Liver (tissue), 9 donors: ENCODE measurements around the gene STARD3. TPM values are rescaled to one million over a fixed set of nuclear protein-coding genes. Genes with fewer than 3 reads are reported as not detected.

Source experiments
- DNase-seq: peaks from one replicate; pipeline ENCODE4 v3.0.0-alpha.2; 2017; ENCODE audit warnings: low spot score
- H3K27ac ChIP-seq, 2 donors: one replicate each; pipeline ENCODE4 v1.7.0; 2013; ENCODE audit warnings: inconsistent platforms in 2 of 2, low read length in 2 of 2, control low read depth in 1 of 2, low read depth in 1 of 2, mild to moderate bottlenecking in 1 of 2
- H3K27me3 ChIP-seq, 4 donors: one replicate each; pipeline versions ENCODE4 v1.6.1 to v1.7.0; 2013; ENCODE audit warnings: low read length in 3 of 4, inconsistent platforms in 1 of 4, mild to moderate bottlenecking in 1 of 4, moderate library complexity in 1 of 4; ENCODE audit not compliant: control insufficient read depth in 4 of 4, insufficient read depth in 4 of 4
- H3K36me3 ChIP-seq, 4 donors: one replicate each; pipeline versions ENCODE4 v1.6.1 to v1.7.0; 2013; ENCODE audit warnings: low read length in 3 of 4, mild to moderate bottlenecking in 3 of 4, low read depth in 1 of 4, moderate library complexity in 1 of 4; ENCODE audit not compliant: control insufficient read depth in 4 of 4, insufficient read depth in 3 of 4
- H3K4me1 ChIP-seq, 4 donors: one replicate each; pipeline versions ENCODE4 v1.6.1 to v1.7.0; 2013; ENCODE audit warnings: low read length in 3 of 4, mild to moderate bottlenecking in 3 of 4, moderate library complexity in 1 of 4; ENCODE audit not compliant: control insufficient read depth in 4 of 4, insufficient read depth in 4 of 4
- H3K4me3 ChIP-seq, 3 donors: one replicate each; pipeline versions ENCODE4 v1.6.1 to v1.7.0; 2013; ENCODE audit warnings: low read length in 3 of 3, control low read depth in 1 of 3, low read depth in 1 of 3, mild to moderate bottlenecking in 1 of 3
- H3K9ac ChIP-seq, 2 donors: one replicate each; pipeline ENCODE4 v1.7.0; 2013; ENCODE audit warnings: low read length in 2 of 2, mild to moderate bottlenecking in 2 of 2, moderate library complexity in 2 of 2, control low read depth in 1 of 2, low read depth in 1 of 2
- H3K9me3 ChIP-seq, 4 donors: one replicate each; pipeline versions ENCODE4 v1.6.1 to v1.7.0; 2013; ENCODE audit warnings: low read length in 3 of 4; ENCODE audit not compliant: control insufficient read depth in 4 of 4
- EGR1 ChIP-seq, 2 donors: IDR thresholded peaks; 2 replicates each; pipeline ENCODE4 v1.6.1; 2016 to 2018; ENCODE audit warnings: antibody characterized with exemption in 2 of 2, low read depth in 2 of 2
- FOXA1 ChIP-seq: IDR thresholded peaks from 2 replicates; pipeline ENCODE4 v1.6.1; 2016; ENCODE audit warnings: antibody characterized with exemption
- FOXA2 ChIP-seq: IDR thresholded peaks from 2 replicates; pipeline ENCODE4 v1.6.1; 2016; ENCODE audit warnings: antibody characterized with exemption
- HNF4A ChIP-seq, 2 donors: conservative IDR thresholded peaks; 2 replicates each; pipeline ENCODE4 v1.6.1; 2016; ENCODE audit warnings: antibody characterized with exemption in 2 of 2, mild to moderate bottlenecking in 2 of 2
- NR2F2 ChIP-seq: IDR thresholded peaks from 2 replicates; pipeline ENCODE4 v1.6.1; 2016; ENCODE audit warnings: antibody characterized with exemption
- RAD21 ChIP-seq, 2 donors: IDR thresholded peaks; 2 replicates each; pipeline ENCODE4 v1.6.1; 2016; ENCODE audit warnings: antibody characterized with exemption in 2 of 2, mild to moderate bottlenecking in 2 of 2
- RXRA ChIP-seq, 2 donors: IDR thresholded peaks; 2 replicates each; pipeline ENCODE4 v1.6.1; 2017 to 2018; ENCODE audit warnings: antibody characterized with exemption in 2 of 2, mild to moderate bottlenecking in 1 of 2
- SP1 ChIP-seq: IDR thresholded peaks from 2 replicates; pipeline ENCODE4 v1.6.1; 2018; ENCODE audit warnings: antibody characterized with exemption, mild to moderate bottlenecking
- TAF1 ChIP-seq: conservative IDR thresholded peaks from 2 replicates; pipeline ENCODE4 v1.6.1; 2016; ENCODE audit warnings: antibody characterized with exemption, mild to moderate bottlenecking
- YY1 ChIP-seq: IDR thresholded peaks from 2 replicates; pipeline ENCODE4 v1.6.1; 2016; ENCODE audit warnings: antibody characterized with exemption, mild to moderate bottlenecking
- WGBS: extraction: QIAGEN DNeasy Blood & Tissue Kit; methylation state at CpG from one replicate; pipeline ENCODE4 v1.1.7; 2013; 5-methylcytosine and 5-hydroxymethylcytosine counted together
- polyA plus RNA-seq, 2 donors: library from polyadenylated mRNA; stranded (reverse) in 1 of 2; unstranded in 1 of 2; fragments of 200-250 nt in 1 of 2; fragments of >200 nt in 1 of 2; fragmentation: Nextera tagmentation in 1 of 2; extraction: Ambion mirVana in 1 of 2; gene quantifications; one replicate each; pipeline versions ENCODE4 v1.2.1 to v1.2.3, GENCODE V29; 2013 to 2015
- total RNA-seq, 2 donors: library from RNA; depleted of rRNA; stranded (reverse); fragments of >200 nt; gene quantifications; one replicate each; pipeline ENCODE4 v1.2.3, GENCODE V29; 2014
- TF ChIP-seq, protein P1 (sequence below): IDR thresholded peaks from 2 replicates; pipeline ENCODE4 v1.6.1; 2016; ENCODE audit warnings: antibody characterized with exemption
- TF ChIP-seq, protein P2 (sequence below): fragments of 150-350 bp; IDR thresholded peaks from 2 replicates; pipeline ENCODE4 v1.5.1; 2017; ENCODE audit warnings: improper control_type of control experiment, low read depth, low read length; ENCODE audit not compliant: missing input control
- TF ChIP-seq, protein P3 (sequence below): IDR thresholded peaks from 2 replicates; pipeline ENCODE4 v1.6.1; 2016; ENCODE audit warnings: antibody characterized with exemption
- TF ChIP-seq, protein P4 (sequence below): IDR thresholded peaks from 2 replicates; pipeline ENCODE4 v1.6.1; 2016; ENCODE audit warnings: antibody characterized with exemption, mild to moderate bottlenecking
- donor health status: healthy.
- donor health status: healthy.
- donor health status: healthy.
- donor health status: healthy.
- donor health status: healthy.

The STARD3 gene
- total and polyA plus RNA-seq, 4 donors, result 15.0 to 34.0 (median 23.2) TPM

DNA sequence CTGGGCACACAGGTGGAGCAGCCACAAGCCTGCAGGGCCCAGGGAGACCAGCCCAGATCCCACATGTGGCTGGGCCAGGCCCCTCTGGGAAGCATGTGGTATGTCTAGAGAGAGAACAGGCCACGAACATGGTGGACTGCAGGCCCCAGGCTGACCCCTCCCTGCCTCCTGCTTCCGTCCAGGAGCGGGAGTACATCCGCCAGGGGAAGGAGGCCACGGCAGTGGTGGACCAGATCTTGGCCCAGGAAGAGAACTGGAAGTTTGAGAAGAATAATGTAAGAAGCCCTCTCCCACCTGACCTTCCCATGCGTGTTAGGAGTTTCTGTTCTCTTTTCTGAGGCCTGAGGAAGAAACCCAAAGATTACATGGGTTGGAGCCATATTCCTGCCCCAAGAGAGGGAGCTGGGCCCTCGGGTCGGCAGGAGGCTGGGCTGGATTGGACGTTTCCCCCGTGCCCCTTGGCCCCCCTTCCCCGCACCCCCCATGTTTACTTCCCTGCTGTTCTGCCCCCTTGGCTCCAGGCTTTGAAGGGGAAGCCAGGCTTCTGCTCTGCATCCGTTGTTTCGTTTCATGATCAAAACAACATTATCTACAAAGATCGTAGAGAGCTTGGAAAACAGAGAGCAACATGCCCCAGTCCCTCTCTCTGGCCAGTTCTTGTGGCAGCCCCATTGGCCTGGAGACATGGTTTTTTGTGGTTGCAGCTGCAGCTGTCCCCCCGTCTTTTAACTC is 22.5 kb downstream of the STARD3 start:
- H3K4me1 ChIP-seq, result peaks cover 11 to 44% (median 34%) of the 10 kb centered on the region in 4 donors
- H3K27me3 ChIP-seq, result no peaks in the 10 kb centered on the region
- H3K4me3 ChIP-seq, result no peak overlapping the region
- peaks cover 0 to 16% (median 4%) of the 10 kb centered on the region in 4 donors for H3K36me3 ChIP-seq
- no peak overlapping the region for H3K9ac ChIP-seq
- peak overlapping the region; percentile 5 to 25 for H3K27ac ChIP-seq
- 68% methylated on average over 15 of the region's 15 CpGs for WGBS
- TF ChIP-seq NR2F2 (peak; percentile 80), TAF1 (no peak)
- no peaks in the 10 kb centered on the region for H3K9me3 ChIP-seq
- no peak for DNase-seq

DNA sequence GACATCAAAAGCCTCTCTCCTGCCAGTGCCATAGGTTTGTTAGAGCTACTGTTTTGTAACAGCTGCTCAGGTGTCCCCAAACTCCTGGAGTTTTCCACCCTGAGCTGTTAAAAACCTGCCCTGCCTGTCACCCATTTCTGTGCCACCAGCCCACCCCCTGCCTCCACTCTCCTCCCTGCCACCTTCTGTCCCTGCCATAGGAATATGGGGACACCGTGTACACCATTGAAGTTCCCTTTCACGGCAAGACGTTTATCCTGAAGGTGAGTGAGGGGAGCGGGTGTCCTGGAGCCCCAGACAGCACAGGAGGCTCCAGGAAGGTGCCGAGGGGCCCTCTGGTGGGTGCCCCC is 23.0 kb downstream of the STARD3 start:
- H3K27me3 ChIP-seq, result no peaks in the 10 kb centered on the region
- peak overlapping the region in 1 of 2 donors; percentile 25 for H3K27ac ChIP-seq
- no peak overlapping the region for H3K4me3 ChIP-seq
- 87% methylated on average over 5 of the region's 5 CpGs for WGBS
- H3K36me3 ChIP-seq, result peaks cover 0 to 16% (median 4%) of the 10 kb centered on the region in 4 donors
- TF ChIP-seq, protein P1, sequence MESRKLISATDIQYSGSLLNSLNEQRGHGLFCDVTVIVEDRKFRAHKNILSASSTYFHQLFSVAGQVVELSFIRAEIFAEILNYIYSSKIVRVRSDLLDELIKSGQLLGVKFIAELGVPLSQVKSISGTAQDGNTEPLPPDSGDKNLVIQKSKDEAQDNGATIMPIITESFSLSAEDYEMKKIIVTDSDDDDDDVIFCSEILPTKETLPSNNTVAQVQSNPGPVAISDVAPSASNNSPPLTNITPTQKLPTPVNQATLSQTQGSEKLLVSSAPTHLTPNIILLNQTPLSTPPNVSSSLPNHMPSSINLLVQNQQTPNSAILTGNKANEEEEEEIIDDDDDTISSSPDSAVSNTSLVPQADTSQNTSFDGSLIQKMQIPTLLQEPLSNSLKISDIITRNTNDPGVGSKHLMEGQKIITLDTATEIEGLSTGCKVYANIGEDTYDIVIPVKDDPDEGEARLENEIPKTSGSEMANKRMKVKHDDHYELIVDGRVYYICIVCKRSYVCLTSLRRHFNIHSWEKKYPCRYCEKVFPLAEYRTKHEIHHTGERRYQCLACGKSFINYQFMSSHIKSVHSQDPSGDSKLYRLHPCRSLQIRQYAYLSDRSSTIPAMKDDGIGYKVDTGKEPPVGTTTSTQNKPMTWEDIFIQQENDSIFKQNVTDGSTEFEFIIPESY, result no peak
- no peak for TF ChIP-seq RAD21 (IDR thresholded peaks at IDR 0.05)
- no peak for TF ChIP-seq EGR1 (IDR thresholded peaks at IDR 0.05; ENCODE audit: low read depth in 2 of 2)
- TF ChIP-seq TAF1, result no peak
- TF ChIP-seq, protein P2, sequence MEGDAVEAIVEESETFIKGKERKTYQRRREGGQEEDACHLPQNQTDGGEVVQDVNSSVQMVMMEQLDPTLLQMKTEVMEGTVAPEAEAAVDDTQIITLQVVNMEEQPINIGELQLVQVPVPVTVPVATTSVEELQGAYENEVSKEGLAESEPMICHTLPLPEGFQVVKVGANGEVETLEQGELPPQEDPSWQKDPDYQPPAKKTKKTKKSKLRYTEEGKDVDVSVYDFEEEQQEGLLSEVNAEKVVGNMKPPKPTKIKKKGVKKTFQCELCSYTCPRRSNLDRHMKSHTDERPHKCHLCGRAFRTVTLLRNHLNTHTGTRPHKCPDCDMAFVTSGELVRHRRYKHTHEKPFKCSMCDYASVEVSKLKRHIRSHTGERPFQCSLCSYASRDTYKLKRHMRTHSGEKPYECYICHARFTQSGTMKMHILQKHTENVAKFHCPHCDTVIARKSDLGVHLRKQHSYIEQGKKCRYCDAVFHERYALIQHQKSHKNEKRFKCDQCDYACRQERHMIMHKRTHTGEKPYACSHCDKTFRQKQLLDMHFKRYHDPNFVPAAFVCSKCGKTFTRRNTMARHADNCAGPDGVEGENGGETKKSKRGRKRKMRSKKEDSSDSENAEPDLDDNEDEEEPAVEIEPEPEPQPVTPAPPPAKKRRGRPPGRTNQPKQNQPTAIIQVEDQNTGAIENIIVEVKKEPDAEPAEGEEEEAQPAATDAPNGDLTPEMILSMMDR, result no peak
- no peak for TF ChIP-seq YY1
- TF ChIP-seq, protein P3, sequence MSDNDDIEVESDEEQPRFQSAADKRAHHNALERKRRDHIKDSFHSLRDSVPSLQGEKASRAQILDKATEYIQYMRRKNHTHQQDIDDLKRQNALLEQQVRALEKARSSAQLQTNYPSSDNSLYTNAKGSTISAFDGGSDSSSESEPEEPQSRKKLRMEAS, result no peak
- no peak for TF ChIP-seq FOXA1
- TF ChIP-seq SP1, result no peak
- no peak for TF ChIP-seq RXRA (IDR thresholded peaks at IDR 0.05)
- TF ChIP-seq, protein P4, sequence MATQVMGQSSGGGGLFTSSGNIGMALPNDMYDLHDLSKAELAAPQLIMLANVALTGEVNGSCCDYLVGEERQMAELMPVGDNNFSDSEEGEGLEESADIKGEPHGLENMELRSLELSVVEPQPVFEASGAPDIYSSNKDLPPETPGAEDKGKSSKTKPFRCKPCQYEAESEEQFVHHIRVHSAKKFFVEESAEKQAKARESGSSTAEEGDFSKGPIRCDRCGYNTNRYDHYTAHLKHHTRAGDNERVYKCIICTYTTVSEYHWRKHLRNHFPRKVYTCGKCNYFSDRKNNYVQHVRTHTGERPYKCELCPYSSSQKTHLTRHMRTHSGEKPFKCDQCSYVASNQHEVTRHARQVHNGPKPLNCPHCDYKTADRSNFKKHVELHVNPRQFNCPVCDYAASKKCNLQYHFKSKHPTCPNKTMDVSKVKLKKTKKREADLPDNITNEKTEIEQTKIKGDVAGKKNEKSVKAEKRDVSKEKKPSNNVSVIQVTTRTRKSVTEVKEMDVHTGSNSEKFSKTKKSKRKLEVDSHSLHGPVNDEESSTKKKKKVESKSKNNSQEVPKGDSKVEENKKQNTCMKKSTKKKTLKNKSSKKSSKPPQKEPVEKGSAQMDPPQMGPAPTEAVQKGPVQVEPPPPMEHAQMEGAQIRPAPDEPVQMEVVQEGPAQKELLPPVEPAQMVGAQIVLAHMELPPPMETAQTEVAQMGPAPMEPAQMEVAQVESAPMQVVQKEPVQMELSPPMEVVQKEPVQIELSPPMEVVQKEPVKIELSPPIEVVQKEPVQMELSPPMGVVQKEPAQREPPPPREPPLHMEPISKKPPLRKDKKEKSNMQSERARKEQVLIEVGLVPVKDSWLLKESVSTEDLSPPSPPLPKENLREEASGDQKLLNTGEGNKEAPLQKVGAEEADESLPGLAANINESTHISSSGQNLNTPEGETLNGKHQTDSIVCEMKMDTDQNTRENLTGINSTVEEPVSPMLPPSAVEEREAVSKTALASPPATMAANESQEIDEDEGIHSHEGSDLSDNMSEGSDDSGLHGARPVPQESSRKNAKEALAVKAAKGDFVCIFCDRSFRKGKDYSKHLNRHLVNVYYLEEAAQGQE, result no peak
- TF ChIP-seq NR2F2, result no peak
- no peak for TF ChIP-seq HNF4A (conservative IDR thresholded peaks at IDR 0.05)
- TF ChIP-seq FOXA2, result no peak
- DNase-seq, result no peak
- no peaks in the 10 kb centered on the region for H3K9me3 ChIP-seq
- H3K9ac ChIP-seq, result no peak overlapping the region
- H3K4me1 ChIP-seq, result peaks cover 11 to 49% (median 39%) of the 10 kb centered on the region in 4 donors
